ENCODE measurements around the gene PSME3.
A peak's percentile ranks its signal among the peaks of the same experiment; 100 is the strongest.

Gene PSME3

GRCh38 chr17:42886283-42887176 is 53.3 kb downstream of the PSME3 start:
- H3K4me2 ChIP-seq, result peak overlapping the region; percentile 71
- H3K27ac ChIP-seq, result no peak overlapping the region
- no peaks in the 10 kb centered on the region for H3K27me3 ChIP-seq
- no peaks in the 10 kb centered on the region for H3K9me3 ChIP-seq
- H3K4me3 ChIP-seq, result no peak overlapping the region
- no peak for TF ChIP-seq Cebpa-rat (IDR thresholded peaks at IDR 0.05)
- no peak overlapping the region for H3K9ac ChIP-seq
- H4K20me1 ChIP-seq, result no peaks in the 10 kb centered on the region
- H3K36me3 ChIP-seq, result no peaks in the 10 kb centered on the region
- H3K4me1 ChIP-seq, result peaks cover 15% of the 10 kb centered on the region

- Histone ChIP-seq H3K4me2 (no peak overlapping the region), H3K27me3 (no peaks in the 10 kb centered on the region), H4K20me1 (no peaks in the 10 kb centered on the region), H3K36me3 (no peaks in the 10 kb centered on the region), H3K27ac (no peak overlapping the region), H3K4me1 (peaks cover 28% of the 10 kb centered on the region), H3K4me3 (no peak overlapping the region), H3K9ac (no peak overlapping the region), H3K9me3 (no peaks in the 10 kb centered on the region)
- no peak for TF ChIP-seq Cebpa-rat (IDR thresholded peaks at IDR 0.05)
Observed at GRCh38 chr17:42889809-42890208, 56.6 kb downstream of the PSME3 start.

DNA sequence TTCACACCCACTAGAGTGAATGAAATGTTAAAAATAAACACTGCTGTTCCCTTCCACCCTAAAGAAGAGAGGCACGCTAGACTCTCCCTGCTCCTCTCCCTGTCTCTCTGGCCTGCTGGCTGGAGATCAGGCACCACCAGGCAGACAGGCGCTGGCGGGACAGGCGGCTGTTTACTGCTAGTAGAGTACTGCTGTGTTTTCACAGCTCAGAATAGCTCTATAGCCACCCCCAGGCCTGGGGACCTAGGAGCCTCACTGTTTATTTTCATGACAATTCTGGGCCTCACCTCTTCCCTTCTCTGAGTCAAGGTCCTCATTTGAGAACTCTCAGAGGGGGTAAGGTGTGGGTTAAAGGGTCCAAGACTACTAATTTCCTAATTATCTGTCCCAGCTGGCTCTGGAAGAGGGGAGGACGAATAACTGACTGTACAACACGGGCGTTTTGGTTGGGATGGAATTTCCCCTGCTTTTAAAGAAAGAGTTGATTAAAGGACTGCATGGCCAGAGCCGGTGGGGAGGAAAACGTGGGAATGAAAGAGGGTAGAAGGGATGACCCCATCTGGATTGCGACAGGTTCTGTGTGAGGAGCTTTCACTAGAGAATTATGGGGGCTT is 58.4 kb downstream of the PSME3 start:
- no peaks in the 10 kb centered on the region for H3K27me3 ChIP-seq
- no peaks in the 10 kb centered on the region for H3K9me3 ChIP-seq
- H3K4me1 ChIP-seq, result peaks cover 17% of the 10 kb centered on the region
- no peak overlapping the region for H3K9ac ChIP-seq
- no peaks in the 10 kb centered on the region for H4K20me1 ChIP-seq
- H3K4me3 ChIP-seq, result no peak overlapping the region
- no peaks in the 10 kb centered on the region for H3K36me3 ChIP-seq
- H3K4me2 ChIP-seq, result no peak overlapping the region
- TF ChIP-seq Cebpa-rat (IDR thresholded peaks at IDR 0.05), result no peak
- no peak overlapping the region for H3K27ac ChIP-seq

- no peaks in the 10 kb centered on the region for H3K36me3 ChIP-seq
- peak overlapping the region; percentile 70 for H3K4me2 ChIP-seq
- H3K27ac ChIP-seq, result no peak overlapping the region
- H4K20me1 ChIP-seq, result no peaks in the 10 kb centered on the region
- no peaks in the 10 kb centered on the region for H3K27me3 ChIP-seq
- H3K9me3 ChIP-seq, result no peaks in the 10 kb centered on the region
- no peak overlapping the region for H3K9ac ChIP-seq
- H3K4me1 ChIP-seq, result peaks cover 13% of the 10 kb centered on the region
- TF ChIP-seq Cebpa-rat (IDR thresholded peaks at IDR 0.05), result no peak
- no peak overlapping the region for H3K4me3 ChIP-seq
Observed at GRCh38 chr17:42893359-42893758, 60.2 kb downstream of the PSME3 start.

Measured in BLaER1 (cell line).